Measurements from ENCODE around the gene SPDYE11. TPM values are rescaled to one million over a fixed set of nuclear protein-coding genes. Genes with fewer than 3 reads are reported as not detected.
"Not testable (repeated sequence)": the region's sequence is repeated elsewhere in the genome, so short reads cannot be mapped to it uniquely, and the experiment has no call there.

The SPDYE11 gene
- not detected in 2 replicates for total RNA-seq
- long read RNA-seq: 0 reads

GRCh38 chr7:73057811-73058210 is at the start of gene SPDYE11:
Gene SPDYE11 (minus strand): TSS chr7:73057911. CDS start chr7:73056111, 1,800 bp downstream.
- not testable (repeated sequence) for H3K36me3 Mint-ChIP-seq (ENCODE audit: low read depth); H3K4me1 Mint-ChIP-seq; H3K27ac Mint-ChIP-seq (ENCODE audit: unreplicated experiment); H3K4me3 Mint-ChIP-seq; H3K27me3 Mint-ChIP-seq (ENCODE audit: low read depth); DNase-seq (ENCODE audit: low read depth, low spot score); H3K9me3 Mint-ChIP-seq

GRCh38 chr7:73085938-73086337 is 28.2 kb upstream of the SPDYE11 start, which contains the start of gene SPDYE9:
Gene SPDYE9 (minus strand): TSS chr7:73086038. CDS start chr7:73084238, 1,800 bp downstream.
- H3K9me3 Mint-ChIP-seq; H3K27ac Mint-ChIP-seq (ENCODE audit: unreplicated experiment); H3K4me3 Mint-ChIP-seq; H3K4me1 Mint-ChIP-seq; DNase-seq (ENCODE audit: low read depth, low spot score); H3K27me3 Mint-ChIP-seq (ENCODE audit: low read depth); H3K36me3 Mint-ChIP-seq (ENCODE audit: low read depth): not testable (repeated sequence)

GRCh38 chr7:73029666-73030065 is 28.0 kb downstream of the SPDYE11 start, which contains the start of gene SPDYE8:
Gene SPDYE8 (minus strand): TSS chr7:73029766. CDS start chr7:73027966, 1,800 bp downstream.
- not testable (repeated sequence) for H3K27ac Mint-ChIP-seq (ENCODE audit: unreplicated experiment); DNase-seq (ENCODE audit: low read depth, low spot score); H3K4me3 Mint-ChIP-seq; H3K36me3 Mint-ChIP-seq (ENCODE audit: low read depth); H3K4me1 Mint-ChIP-seq; H3K27me3 Mint-ChIP-seq (ENCODE audit: low read depth); H3K9me3 Mint-ChIP-seq

- H3K27ac Mint-ChIP-seq (ENCODE audit: unreplicated experiment); H3K27me3 Mint-ChIP-seq (ENCODE audit: low read depth); H3K4me3 Mint-ChIP-seq; H3K9me3 Mint-ChIP-seq; H3K4me1 Mint-ChIP-seq; H3K36me3 Mint-ChIP-seq (ENCODE audit: low read depth): not testable (repeated sequence)
- DNase-seq (ENCODE audit: low read depth, low spot score): peak; percentile 2
Observed at GRCh38 chr7:73006491-73006890, 51.2 kb downstream of the SPDYE11 start.

- not testable (repeated sequence) for H3K27me3 Mint-ChIP-seq (ENCODE audit: low read depth); H3K36me3 Mint-ChIP-seq (ENCODE audit: low read depth); H3K4me1 Mint-ChIP-seq; H3K9me3 Mint-ChIP-seq
- peak overlapping the region; percentile 95 for H3K4me3 Mint-ChIP-seq
- peak; percentile 85 for DNase-seq (ENCODE audit: low read depth, low spot score)
- peak overlapping the region; percentile 83 for H3K27ac Mint-ChIP-seq (ENCODE audit: unreplicated experiment)
Observed at GRCh38 chr7:73005693-73006447, 51.8 kb downstream of the SPDYE11 start.

- peak; percentile 58 for DNase-seq (ENCODE audit: low read depth, low spot score)
- not testable (repeated sequence) for H3K9me3 Mint-ChIP-seq; H3K4me1 Mint-ChIP-seq; H3K27me3 Mint-ChIP-seq (ENCODE audit: low read depth); H3K36me3 Mint-ChIP-seq (ENCODE audit: low read depth)
- peak overlapping the region; percentile 95 for H3K4me3 Mint-ChIP-seq
- H3K27ac Mint-ChIP-seq (ENCODE audit: unreplicated experiment): peak overlapping the region; percentile 83
Observed at GRCh38 chr7:73005356-73005692, 52.4 kb downstream of the SPDYE11 start.

GRCh38 chr7:72997887-72998468 is 59.7 kb downstream of the SPDYE11 start:
- H3K9me3 Mint-ChIP-seq; H3K4me1 Mint-ChIP-seq; H3K4me3 Mint-ChIP-seq; DNase-seq (ENCODE audit: low read depth, low spot score); H3K36me3 Mint-ChIP-seq (ENCODE audit: low read depth); H3K27ac Mint-ChIP-seq (ENCODE audit: unreplicated experiment); H3K27me3 Mint-ChIP-seq (ENCODE audit: low read depth): not testable (repeated sequence)

Other genes starting within 250 kb of the SPDYE11 start
- 2.7 and 3.4 TPM in 2 replicates for gene TYW1B, start 229.7 kb downstream of the SPDYE11 start, total RNA-seq
- 68.8 and 74.3 TPM in 2 replicates for gene POM121, start 132.8 kb downstream of the SPDYE11 start, total RNA-seq
- 0.96 and 1.8 TPM in 2 replicates for gene TRIM74, start 88.4 kb downstream of the SPDYE11 start, total RNA-seq
- gene SPDYE8, start 28.1 kb downstream of the SPDYE11 start, total RNA-seq: not detected in 2 replicates
- not detected in 2 replicates for gene SPDYE9, start 28.1 kb upstream of the SPDYE11 start, total RNA-seq

Data from neural crest cell (in vitro differentiated cells).